ENCODE results near the gene PDE1C.

DNA sequence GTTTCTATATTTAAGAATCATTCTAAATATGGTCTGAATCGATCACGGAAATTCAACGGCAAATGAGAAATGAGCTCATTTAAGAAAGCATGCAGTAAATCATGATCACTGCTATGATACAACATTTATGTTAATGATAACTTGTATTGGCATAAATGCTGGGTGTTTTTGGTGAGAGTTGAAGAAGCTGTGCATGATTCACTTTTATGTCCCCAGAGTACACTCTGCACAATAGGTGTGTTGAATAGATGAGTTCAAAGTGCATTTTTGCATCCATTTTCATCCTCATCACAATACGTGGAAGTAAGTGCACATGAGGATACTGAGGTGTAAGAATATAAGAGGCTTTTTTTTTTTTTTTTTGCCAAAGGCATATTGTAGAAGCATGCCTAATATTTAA, 213.9 kb downstream of the PDE1C start:
- TF ChIP-seq, protein P1, sequence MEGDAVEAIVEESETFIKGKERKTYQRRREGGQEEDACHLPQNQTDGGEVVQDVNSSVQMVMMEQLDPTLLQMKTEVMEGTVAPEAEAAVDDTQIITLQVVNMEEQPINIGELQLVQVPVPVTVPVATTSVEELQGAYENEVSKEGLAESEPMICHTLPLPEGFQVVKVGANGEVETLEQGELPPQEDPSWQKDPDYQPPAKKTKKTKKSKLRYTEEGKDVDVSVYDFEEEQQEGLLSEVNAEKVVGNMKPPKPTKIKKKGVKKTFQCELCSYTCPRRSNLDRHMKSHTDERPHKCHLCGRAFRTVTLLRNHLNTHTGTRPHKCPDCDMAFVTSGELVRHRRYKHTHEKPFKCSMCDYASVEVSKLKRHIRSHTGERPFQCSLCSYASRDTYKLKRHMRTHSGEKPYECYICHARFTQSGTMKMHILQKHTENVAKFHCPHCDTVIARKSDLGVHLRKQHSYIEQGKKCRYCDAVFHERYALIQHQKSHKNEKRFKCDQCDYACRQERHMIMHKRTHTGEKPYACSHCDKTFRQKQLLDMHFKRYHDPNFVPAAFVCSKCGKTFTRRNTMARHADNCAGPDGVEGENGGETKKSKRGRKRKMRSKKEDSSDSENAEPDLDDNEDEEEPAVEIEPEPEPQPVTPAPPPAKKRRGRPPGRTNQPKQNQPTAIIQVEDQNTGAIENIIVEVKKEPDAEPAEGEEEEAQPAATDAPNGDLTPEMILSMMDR (IDR thresholded peaks at IDR 0.05) = no peak
- no peak for TF ChIP-seq ZFX (IDR thresholded peaks at IDR 0.05; ENCODE audit: borderline replicate concordance)
